Endothelial cell (in vitro differentiated cells): ENCODE measurements around the gene FAM168B. TPM values are rescaled to one million over a fixed set of nuclear protein-coding genes. Genes with fewer than 3 reads are reported as not detected.

Experiments
- DNase-seq: peaks from one replicate; pipeline ENCODE4 v3.0.0; 2021; ENCODE audit warnings: low spot score
- H3K27ac Mint-ChIP-seq: one replicate; pipeline ENCODE4 v1.8.0; 2021; ENCODE audit warnings: mixed read lengths, inconsistent platforms; ENCODE audit not compliant: unreplicated experiment
- H3K27me3 Mint-ChIP-seq: one replicate; pipeline ENCODE4 v1.8.0; 2021; ENCODE audit warnings: mild to moderate bottlenecking, moderate library complexity, mixed read lengths, inconsistent platforms; ENCODE audit not compliant: unreplicated experiment
- H3K36me3 Mint-ChIP-seq: one replicate; pipeline ENCODE4 v1.8.0; 2021; ENCODE audit warnings: mild to moderate bottlenecking, low read depth, mixed read lengths, inconsistent platforms; ENCODE audit not compliant: unreplicated experiment
- H3K4me1 Mint-ChIP-seq: one replicate; pipeline ENCODE4 v1.8.0; 2021; ENCODE audit warnings: mild to moderate bottlenecking, mixed read lengths, inconsistent platforms; ENCODE audit not compliant: unreplicated experiment
- H3K4me3 Mint-ChIP-seq: one replicate; pipeline ENCODE4 v1.8.0; 2021; ENCODE audit warnings: mild to moderate bottlenecking, mixed read lengths, inconsistent platforms; ENCODE audit not compliant: unreplicated experiment
- H3K9me3 Mint-ChIP-seq: one replicate; pipeline ENCODE4 v1.8.0; 2021; ENCODE audit warnings: mixed read lengths, inconsistent platforms; ENCODE audit not compliant: unreplicated experiment
- total RNA-seq: library from RNA; stranded (reverse); fragmentation: NEBNext Ultra II Directional; extraction: Animal tissue kit (Norgen Biotek cat#: 25700); gene quantifications from one replicate; pipeline ENCODE4 v1.2.1, GENCODE V29; 2021; ENCODE audit not compliant: unreplicated experiment
- TF ChIP-seq, protein P1 (sequence below): fragments of 200-600 bp; sonication (generic); IDR thresholded peaks from one replicate; pipeline ENCODE4 v1.5.0; 2021; ENCODE audit warnings: antibody characterized with exemption; ENCODE audit not compliant: unreplicated experiment

Gene FAM168B
- total RNA-seq, 1 donor from 2014 or later = 72.0 TPM

DNA sequence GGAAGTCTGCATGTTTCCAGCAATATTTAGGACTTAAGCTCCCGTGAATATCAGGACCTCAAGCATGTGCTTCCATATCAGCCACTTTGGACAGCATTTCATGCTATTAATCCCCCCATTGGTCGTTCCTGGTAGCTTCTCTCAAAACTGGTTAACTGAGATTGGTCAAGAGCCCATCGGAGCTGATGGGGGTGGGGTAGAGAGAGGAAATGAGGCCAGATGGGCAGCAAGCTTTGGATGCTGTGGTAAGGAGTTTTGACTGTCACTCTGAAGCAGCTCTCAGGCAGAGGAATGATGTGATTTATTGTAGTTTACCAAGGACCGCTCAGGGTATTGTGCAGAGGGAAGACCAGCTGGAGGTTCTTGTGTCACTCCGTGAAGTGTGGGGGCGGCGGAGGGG lies 81.8 kb downstream of the FAM168B start:
- Mint-ChIP-seq H3K36me3 (peaks cover 4% of the 10 kb centered on the region), H3K27ac (no peak overlapping the region), H3K9me3 (no peaks in the 10 kb centered on the region), H3K4me1 (peaks cover 21% of the 10 kb centered on the region), H3K27me3 (peaks cover 9% of the 10 kb centered on the region), H3K4me3 (no peak overlapping the region)
- no peak for DNase-seq
- TF ChIP-seq, protein P1, sequence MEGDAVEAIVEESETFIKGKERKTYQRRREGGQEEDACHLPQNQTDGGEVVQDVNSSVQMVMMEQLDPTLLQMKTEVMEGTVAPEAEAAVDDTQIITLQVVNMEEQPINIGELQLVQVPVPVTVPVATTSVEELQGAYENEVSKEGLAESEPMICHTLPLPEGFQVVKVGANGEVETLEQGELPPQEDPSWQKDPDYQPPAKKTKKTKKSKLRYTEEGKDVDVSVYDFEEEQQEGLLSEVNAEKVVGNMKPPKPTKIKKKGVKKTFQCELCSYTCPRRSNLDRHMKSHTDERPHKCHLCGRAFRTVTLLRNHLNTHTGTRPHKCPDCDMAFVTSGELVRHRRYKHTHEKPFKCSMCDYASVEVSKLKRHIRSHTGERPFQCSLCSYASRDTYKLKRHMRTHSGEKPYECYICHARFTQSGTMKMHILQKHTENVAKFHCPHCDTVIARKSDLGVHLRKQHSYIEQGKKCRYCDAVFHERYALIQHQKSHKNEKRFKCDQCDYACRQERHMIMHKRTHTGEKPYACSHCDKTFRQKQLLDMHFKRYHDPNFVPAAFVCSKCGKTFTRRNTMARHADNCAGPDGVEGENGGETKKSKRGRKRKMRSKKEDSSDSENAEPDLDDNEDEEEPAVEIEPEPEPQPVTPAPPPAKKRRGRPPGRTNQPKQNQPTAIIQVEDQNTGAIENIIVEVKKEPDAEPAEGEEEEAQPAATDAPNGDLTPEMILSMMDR = no peak

DNA sequence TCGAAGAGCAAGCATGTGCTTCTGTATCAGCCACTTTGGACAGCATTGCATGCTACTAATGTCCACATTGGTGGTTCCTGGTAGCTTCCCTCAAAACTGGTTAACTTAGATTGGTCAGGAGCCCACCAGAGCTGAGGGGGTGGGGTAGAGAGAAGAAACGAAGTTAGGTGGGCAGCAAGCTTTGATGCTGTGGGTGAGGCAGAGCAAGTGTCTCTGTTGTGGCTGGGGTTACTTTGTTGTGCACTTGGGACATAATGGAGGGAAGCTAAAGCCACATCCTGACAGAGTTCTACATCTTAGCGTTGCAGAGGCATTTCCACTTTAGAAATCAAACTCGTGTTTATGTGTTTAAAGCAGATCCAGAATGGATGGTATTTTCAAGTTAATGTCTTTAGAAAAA lies 82.7 kb downstream of the FAM168B start:
- peaks cover 19% of the 10 kb centered on the region for H3K4me1 Mint-ChIP-seq
- H3K27me3 Mint-ChIP-seq = peaks cover 6% of the 10 kb centered on the region
- no peak overlapping the region for H3K4me3 Mint-ChIP-seq
- DNase-seq = no peak
- no peaks in the 10 kb centered on the region for H3K36me3 Mint-ChIP-seq
- no peaks in the 10 kb centered on the region for H3K9me3 Mint-ChIP-seq
- TF ChIP-seq, protein P1 = no peak
- no peak overlapping the region for H3K27ac Mint-ChIP-seq

DNA sequence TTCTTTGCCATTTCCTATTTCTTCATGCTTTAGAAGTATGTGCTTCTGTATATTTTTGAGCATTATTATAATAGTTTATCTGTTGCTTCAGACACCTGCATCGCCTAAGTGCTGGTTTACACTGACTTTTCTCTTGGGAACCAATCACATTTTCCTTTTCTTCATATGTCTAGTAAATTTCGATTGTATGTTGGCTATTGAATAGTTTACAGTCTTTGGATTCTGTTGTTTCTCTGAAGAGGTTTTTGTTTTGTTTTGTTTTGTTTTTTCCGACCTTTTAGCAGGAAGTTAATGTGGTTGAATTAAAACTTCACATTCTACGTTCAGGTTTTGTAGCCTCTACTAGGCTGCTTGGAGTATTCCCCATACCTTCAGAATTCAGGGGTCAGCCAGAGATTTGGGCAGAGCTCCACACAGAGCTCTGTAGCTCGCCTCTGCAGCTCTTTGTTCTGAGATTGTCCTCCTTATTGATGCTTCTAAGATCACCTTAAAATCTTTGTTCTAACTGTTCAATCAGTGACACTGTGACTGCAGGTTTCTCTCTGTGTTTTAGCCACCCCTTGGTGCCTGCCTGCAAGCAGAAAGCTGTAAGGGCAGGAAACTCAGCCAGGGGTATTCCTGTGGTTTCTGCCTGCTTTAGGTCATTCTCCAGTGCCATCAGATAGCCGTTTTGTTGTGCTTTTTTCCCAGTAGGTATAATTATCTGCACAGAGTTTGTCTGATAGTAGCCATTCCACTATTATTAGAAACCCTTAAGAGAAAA lies 83.4 kb downstream of the FAM168B start:
- H3K36me3 Mint-ChIP-seq = no peaks in the 10 kb centered on the region
- H3K4me1 Mint-ChIP-seq = peaks cover 19% of the 10 kb centered on the region
- H3K9me3 Mint-ChIP-seq = no peaks in the 10 kb centered on the region
- H3K27me3 Mint-ChIP-seq = peaks cover 6% of the 10 kb centered on the region
- H3K4me3 Mint-ChIP-seq = no peak overlapping the region
- DNase-seq = no peak
- TF ChIP-seq, protein P1 = no peak
- H3K27ac Mint-ChIP-seq = no peak overlapping the region

DNA sequence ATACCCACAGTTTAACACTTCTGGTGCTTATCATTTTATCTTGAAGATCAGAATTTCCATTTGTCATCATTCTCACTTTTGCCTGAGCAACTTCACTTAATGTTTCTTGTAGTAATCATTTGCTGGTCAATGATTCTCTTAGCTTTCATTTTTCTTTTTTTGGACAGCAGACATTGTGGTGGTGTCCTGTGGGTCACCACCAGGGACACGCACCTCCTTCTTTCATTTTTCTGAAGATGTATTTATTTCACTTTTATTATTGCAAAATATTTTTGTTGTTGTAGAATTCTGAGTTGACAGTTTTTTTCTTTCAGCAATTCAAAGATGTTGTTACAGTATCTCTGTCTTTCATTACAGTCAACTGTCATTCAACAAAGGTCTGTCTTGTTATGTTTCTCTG lies 84.3 kb downstream of the FAM168B start:
- no peaks in the 10 kb centered on the region for H3K36me3 Mint-ChIP-seq
- H3K27me3 Mint-ChIP-seq = peaks cover 3% of the 10 kb centered on the region
- no peak for DNase-seq
- H3K27ac Mint-ChIP-seq = no peak overlapping the region
- TF ChIP-seq, protein P1 = peak; percentile 23
- H3K4me3 Mint-ChIP-seq = no peak overlapping the region
- no peaks in the 10 kb centered on the region for H3K9me3 Mint-ChIP-seq
- H3K4me1 Mint-ChIP-seq = peaks cover 19% of the 10 kb centered on the region

DNA sequence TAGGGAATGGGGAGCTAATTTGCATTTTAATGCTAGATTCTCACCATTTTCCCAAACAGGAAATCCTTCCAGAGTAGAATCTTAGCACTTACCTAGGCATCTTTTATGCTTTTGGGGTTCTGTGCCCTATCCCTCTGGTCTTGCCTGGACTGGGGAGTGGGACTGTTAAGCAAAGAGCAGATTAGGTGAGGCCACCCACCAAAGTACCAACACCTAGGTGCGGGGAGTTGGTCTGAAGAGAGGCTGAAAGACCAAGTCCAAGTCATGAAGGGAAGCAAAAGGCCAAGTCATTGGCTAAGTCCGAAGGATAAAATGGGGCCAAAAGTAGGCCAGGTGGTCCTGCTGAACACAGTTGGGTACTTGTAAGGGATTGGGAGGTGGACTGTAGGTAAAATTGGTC lies 86.7 kb downstream of the FAM168B start:
- H3K4me3 Mint-ChIP-seq = no peak overlapping the region
- TF ChIP-seq, protein P1 = no peak

More for the DNA sequence above, 86.7 kb downstream of the FAM168B start:
- Mint-ChIP-seq H3K27me3 (no peaks in the 10 kb centered on the region), H3K9me3 (no peaks in the 10 kb centered on the region), H3K4me1 (peaks cover 16% of the 10 kb centered on the region), H3K36me3 (no peaks in the 10 kb centered on the region), H3K27ac (no peak overlapping the region)
- no peak for DNase-seq
